ENCODE results near the gene CHRD.

CHRD gene

GRCh38 chr3:184382326-184383032 lies 2.6 kb downstream of the CHRD start:
- no peak for DNase-seq (ENCODE audit: low read depth)

GRCh38 chr3:184383033-184383740 lies 3.3 kb downstream of the CHRD start:
- no peak for DNase-seq (ENCODE audit: low read depth)

- no peak for DNase-seq (ENCODE audit: low read depth)
Observed at GRCh38 chr3:184384342-184384741, 4.5 kb downstream of the CHRD start.

- no peak for DNase-seq (ENCODE audit: low read depth)
Observed at GRCh38 chr3:184384856-184385422, 5.1 kb downstream of the CHRD start.

- no peak for DNase-seq (ENCODE audit: low read depth)
Observed at GRCh38 chr3:184386047-184386806, 6.4 kb downstream of the CHRD start.

GRCh38 chr3:184387174-184387714 lies 7.4 kb downstream of the CHRD start:
- no peak for DNase-seq (ENCODE audit: low read depth)

- DNase-seq (ENCODE audit: low read depth): no peak
Observed at GRCh38 chr3:184388164-184388935, 8.5 kb downstream of the CHRD start.

- no peak for DNase-seq (ENCODE audit: low read depth)
Observed at GRCh38 chr3:184388936-184389230, 9.0 kb downstream of the CHRD start.

- DNase-seq (ENCODE audit: low read depth): no peak
Observed at GRCh38 chr3:184389384-184389783, 9.5 kb downstream of the CHRD start.

GRCh38 chr3:184389935-184390528 lies 10.2 kb downstream of the CHRD start:
- DNase-seq (ENCODE audit: low read depth): no peak

GRCh38 chr3:184391266-184391665 lies 11.4 kb downstream of the CHRD start:
- DNase-seq (ENCODE audit: low read depth): no peak

GRCh38 chr3:184395320-184395660 lies 15.4 kb downstream of the CHRD start:
- DNase-seq (ENCODE audit: low read depth): no peak

- DNase-seq (ENCODE audit: low read depth): peak; percentile 96
Observed at GRCh38 chr3:184399410-184399809, 19.6 kb downstream of the CHRD start.

- DNase-seq (ENCODE audit: low read depth): no peak
Observed at GRCh38 chr3:184405075-184406030, 25.5 kb downstream of the CHRD start.

GRCh38 chr3:184409331-184409926 lies 29.6 kb downstream of the CHRD start:
- DNase-seq (ENCODE audit: low read depth): no peak

- no peak for DNase-seq (ENCODE audit: low read depth)
Observed at GRCh38 chr3:184409946-184410500, 30.2 kb downstream of the CHRD start.

GRCh38 chr3:184414418-184415202 lies 34.8 kb downstream of the CHRD start:
- no peak for DNase-seq (ENCODE audit: low read depth)

GRCh38 chr3:184415203-184415490 lies 35.3 kb downstream of the CHRD start:
- DNase-seq (ENCODE audit: low read depth): no peak
